GM18951 (cell line): ENCODE results near the gene KRTAP10-9.
"Not testable (repeated sequence)": the region's sequence is repeated elsewhere in the genome, so short reads cannot be mapped to it uniquely, and the experiment has no call there.

Source experiments
- POLR2A ChIP-seq: IDR thresholded peaks from 4 replicates; pipeline ENCODE4 v1.6.1; 2011; ENCODE audit warnings: mild to moderate bottlenecking; ENCODE audit not compliant: insufficient read length, insufficient read depth; ENCODE audit errors: extremely low read depth
- in situ Hi-C: fragments of 300-500 bp; cut with MboI; formaldehyde crosslinking; loops from one replicate; pipeline ENCODE4 v1.12.0; 2022; ENCODE audit warnings: low sequenced_read_pairs, mixed read lengths, inconsistent platforms; ENCODE audit not compliant: unreplicated experiment

The KRTAP10-9 gene

DNA sequence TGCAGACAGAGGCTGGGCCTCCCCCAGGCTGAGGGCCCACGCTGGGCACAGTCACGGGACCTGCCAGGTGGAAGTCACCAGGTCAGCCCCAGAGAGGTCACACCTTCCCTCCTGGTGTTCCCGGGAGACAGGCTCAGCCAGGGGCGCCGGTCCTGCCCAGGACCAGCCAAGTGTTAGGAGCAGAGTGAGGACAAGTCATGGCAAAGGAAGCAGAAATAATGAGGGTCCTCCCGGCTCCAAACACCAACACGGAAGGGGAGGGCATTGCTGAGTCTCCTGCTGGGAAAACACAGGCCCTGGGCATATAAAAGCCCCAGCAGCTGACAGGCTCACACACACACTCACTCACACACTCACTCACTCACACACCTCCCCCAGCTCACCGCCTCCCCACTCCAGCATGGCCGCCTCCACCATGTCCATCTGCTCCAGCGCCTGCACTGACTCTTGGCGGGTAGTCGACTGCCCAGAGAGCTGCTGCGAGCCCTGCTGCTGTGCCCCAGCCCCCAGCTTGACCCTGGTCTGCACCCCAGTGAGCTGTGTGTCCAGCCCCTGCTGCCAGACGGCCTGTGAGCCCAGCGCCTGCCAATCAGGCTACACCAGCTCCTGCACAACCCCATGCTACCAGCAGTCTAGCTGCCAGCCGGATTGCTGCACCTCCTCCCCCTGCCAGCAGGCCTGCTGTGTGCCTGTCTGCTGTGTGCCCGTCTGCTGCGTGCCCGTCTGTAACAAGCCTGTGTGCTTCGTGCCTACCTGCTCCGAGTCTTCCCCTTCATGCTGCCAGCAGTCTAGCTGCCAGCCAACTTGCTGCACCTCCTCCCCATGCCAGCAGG lies 10.3 kb downstream of the KRTAP10-9 start, which contains the start of gene KRTAP10-10:
KRTAP10-10 (plus strand) TSS at position 339 of the 833 bp plus-strand sequence; CDS start at position 401, 62 bp downstream.
- in situ Hi-C loops = no loop called here
- TF ChIP-seq POLR2A = no peak

DNA sequence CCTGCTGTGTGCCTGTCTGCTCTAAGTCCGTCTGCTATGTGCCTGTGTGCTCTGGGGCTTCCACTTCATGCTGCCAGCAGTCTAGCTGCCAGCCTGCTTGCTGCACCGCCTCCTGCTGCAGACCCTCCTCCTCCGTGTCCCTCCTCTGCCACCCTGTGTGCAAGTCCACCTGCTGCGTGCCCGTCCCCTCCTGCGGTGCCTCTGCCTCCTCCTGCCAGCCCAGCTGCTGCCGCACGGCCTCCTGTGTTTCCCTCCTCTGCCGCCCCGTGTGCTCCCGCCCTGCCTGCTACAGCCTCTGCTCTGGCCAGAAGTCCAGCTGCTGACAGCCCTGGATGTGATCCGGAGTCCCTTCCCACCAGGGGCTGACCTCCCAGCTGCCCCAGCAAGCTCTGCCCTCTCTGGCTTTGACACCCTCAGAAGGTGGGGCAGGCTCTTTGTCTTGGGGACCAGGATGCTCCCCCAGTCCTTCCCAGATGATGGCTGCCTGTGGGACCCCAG lies 11.0 kb downstream of the KRTAP10-9 start:
- in situ Hi-C loops = not testable (repeated sequence)

DNA sequence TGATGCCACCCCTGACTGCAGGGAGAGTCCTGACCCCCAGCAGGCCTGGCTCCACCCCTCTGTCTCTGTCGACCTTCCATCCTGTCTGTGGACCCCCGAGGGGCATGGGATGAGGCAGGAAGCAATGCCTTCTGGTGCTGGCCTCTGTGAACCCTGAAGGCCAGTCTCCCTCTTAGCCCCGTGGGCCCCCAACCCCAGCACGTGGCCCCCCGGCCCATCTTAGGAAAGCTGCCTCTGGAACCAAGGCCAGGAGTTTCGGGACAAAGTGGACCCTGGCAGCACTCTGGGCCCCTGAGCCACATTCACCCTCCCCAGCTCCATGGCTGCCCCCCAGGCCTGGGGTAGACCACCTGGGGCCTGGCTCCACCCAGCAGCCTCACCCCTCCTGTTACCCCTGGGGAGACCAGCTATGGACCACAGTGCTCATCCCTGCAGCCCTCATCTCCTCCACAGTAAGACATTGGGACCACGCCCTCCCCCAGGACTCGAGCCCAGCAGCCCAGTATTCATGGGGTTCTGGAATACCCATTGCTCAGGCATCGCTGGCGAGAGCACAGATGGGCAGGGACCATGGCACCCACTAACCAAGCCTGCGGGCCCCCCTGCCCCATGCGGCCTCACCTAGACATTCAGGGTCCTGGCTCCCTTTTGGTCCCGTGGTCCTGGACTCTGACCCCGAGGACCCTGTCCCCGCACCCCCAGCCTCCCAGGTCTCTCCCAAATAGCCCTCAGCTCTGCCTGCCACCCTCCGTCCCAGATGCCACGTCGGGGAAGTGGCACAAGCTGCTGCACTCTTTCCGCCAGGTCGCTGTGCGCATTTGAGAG lies 11.8 kb downstream of the KRTAP10-9 start:
- in situ Hi-C loops = not testable (repeated sequence)

DNA sequence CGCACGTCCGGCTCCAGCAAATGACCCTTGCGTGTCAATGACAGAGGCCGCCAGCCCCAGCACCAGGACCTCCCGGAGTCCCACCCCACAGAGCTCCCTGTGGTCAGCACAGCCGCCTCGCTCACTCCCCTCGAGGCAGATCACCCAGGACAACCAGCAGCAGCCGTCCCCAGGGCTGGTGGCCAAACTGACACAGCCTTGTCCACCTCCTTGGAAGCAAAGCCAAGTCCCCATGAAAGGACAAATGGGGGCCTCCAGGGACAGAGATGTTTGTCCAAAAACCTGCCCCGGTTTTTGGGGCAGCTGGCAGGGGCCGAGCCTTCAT lies 12.4 kb downstream of the KRTAP10-9 start:
- in situ Hi-C loops = no loop called here
- no peak for TF ChIP-seq POLR2A

DNA sequence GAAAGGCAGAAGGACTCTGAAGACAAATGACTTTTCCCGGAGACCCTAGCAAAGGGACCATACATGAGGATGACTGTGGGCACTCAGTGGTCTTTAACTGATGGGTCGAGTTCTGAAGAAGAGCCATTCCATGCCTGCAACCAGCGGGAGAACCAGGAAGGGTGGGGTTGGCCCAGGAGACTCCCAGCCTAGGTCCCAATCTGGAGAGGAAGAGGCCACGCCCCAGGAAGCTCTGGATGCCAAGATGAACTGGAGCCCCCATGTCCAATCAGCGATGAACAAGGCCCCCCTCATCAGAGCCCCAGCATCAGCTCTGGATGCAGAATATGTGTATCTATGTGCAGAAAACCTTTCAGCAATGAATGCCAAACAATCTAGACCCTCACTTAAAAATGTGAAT lies 13.9 kb downstream of the KRTAP10-9 start:
- TF ChIP-seq POLR2A = no peak
- in situ Hi-C loops = no loop called here

DNA sequence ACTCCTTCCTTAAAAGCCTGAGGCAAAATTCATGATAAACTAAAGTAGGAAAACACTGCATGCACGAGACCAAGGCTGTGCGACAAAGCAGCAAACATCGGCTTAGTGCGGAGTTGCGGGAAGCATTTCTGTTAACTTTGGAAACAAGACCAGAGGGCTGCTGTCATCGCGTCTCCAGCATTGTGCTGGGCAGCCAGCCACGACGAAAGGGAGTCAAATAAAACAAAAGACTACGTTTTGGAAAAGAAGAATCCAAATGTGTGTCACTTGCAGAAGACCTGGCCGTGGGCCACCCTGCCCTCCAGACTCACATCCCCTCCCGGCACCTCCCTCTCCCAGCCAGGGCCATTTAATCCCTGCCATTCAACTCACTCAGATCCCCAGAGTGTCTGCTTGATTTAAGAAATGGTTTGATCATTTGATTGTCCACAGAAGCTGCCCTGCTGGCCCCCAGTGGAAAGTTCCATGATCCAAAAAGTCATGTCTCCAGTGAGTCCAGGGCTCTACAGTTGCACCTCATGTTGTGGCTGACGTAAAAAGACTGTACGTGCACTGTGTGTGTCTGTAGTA lies 16.9 kb downstream of the KRTAP10-9 start:
- in situ Hi-C loops = no loop called here
- no peak for TF ChIP-seq POLR2A

DNA sequence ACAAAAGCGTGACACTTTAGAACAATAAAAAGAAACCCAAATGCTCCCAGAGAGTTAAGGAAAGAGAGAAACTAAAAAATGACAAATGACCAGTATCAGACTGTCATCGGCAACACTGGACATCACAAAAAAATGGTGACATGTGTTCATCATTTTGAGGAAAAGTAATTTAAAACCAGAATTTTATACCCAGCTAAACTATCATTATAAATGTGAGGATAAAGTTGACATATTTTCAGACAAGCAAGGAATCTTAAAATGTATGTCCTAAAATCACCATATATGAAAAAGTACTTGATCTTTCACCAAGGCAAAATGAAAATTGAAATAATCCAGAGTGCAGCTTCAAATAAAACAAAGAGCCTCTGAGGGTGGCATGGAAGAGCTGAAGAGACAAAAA lies 18.0 kb downstream of the KRTAP10-9 start:
- in situ Hi-C loops = no loop called here
- no peak for TF ChIP-seq POLR2A

DNA sequence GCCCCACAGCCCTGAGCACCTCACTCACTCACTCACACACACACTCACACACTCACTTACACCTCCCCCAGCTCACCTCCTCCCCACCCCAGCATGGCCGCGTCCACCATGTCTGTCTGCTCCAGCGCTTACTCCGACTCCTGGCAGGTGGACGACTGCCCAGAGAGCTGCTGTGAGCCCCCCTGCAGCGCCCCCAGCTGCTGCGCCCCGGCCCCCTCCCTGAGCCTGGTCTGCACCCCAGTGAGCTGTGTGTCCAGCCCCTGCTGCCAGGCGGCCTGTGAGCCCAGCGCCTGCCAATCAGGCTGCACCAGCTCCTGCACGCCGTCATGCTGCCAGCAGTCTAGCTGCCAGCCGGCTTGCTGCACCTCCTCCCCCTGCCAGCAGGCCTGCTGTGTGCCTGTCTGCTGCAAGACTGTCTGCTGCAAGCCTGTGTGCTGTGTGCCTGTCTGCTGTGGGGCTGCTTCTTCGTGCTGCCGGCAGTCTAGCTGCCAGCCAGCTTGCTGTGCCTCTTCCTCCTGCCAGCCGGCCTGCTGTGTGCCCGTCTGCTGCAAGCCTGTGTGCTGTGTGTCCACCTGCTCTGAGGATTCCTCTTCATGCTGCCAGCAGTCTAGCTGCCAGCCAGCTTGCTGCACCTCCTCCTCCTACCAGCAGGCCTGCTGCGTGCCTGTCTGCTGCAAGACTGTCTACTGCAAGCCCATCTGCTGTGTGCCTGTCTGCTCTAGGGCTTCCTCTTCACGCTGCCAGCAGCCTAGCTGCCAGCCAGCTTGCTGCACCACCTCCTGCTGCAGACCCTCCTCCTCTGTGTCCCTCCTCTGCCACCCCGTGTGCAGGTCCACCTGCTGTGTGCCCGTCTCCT lies 19.7 kb downstream of the KRTAP10-9 start, which contains the start of gene KRTAP10-11:
KRTAP10-11 (plus strand) TSS at position 49 of the 856 bp plus-strand sequence; CDS start at position 94, 45 bp downstream.
- in situ Hi-C loops = not testable (repeated sequence)

DNA sequence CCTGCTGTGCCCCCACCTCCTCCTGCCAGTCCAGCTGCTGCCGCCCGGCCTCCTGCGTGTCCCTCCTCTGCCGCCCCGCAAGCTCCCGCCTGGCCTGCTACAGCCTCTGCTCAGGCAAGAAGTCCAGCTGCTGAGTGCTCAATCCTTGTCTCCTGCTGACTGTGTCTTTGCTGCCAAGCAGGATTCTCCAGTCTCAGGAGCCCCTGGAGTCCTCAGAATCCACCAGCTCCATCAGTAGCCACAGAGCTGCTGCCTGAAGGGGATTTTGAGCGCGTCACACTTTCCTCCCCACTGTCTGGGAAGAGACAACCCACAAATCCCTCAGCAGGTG lies 20.3 kb downstream of the KRTAP10-9 start:
- in situ Hi-C loops = no loop called here

DNA sequence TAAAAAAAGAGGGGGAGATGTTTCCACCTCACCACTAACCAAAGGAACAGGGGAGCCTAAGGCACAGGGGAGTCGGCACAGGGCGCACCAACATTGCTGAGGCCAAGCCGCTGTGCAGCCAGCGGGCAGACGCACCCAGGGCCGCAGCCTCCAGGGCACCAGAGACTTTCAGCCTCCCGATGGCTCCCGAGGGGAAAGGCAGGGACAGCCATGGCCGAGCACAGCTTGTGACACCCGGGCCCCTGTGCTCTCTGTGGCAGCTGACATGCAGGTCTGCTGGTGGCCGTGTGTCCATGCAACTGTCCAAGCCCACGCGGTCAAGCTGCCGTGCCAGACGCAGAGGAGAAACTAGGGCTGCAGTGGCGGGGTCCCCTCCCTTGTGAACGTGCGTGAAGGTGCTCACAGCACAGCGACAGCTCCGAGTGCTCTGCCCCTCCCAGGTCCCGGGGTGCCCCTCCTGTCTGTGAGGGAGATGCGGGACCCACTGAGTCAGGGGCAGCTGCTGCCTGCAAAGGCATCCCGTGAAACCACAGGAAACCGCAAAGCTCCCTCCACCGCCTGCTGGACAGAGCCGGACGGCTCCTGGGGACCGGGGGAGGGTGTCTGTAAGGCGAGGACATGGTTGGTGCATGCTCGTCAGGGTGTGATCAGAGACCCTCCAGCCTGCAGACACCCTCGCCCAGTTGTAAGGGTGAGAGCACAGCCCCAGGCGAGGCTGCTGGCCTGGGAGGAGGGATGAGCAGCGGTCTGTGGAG lies 21.8 kb downstream of the KRTAP10-9 start:
- in situ Hi-C loops = no loop called here
- TF ChIP-seq POLR2A = no peak

More for the DNA sequence above, 20.3 kb downstream of the KRTAP10-9 start:
- no peak for TF ChIP-seq POLR2A

DNA sequence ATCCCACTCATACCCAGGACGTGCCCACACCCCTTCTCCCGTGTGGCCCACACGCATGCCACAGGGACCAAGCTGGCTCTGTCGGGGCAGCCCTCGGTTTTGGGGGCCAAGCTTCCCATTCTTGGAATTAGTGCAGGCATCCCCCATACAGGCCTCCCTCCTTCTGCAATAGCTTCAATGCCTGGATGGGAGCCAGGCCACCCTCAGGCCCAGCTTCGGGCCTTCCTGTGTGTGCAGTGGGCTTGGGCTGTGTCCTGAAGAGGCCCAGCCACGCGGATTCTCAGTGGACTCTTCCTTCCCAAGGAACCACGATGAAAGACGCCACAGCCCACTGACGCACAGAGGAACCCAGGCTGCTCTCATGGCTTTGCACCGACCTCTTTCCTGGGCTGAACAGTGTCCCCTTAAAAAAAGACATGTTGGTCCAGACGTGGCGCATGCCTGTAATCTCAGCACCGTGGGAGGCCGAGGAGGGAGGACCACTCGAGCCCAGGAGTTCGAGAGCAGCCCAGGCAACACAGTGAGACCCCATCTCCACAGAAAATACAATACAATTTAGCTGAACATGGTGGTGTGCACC lies 22.7 kb downstream of the KRTAP10-9 start:
- in situ Hi-C loops = no loop called here

DNA sequence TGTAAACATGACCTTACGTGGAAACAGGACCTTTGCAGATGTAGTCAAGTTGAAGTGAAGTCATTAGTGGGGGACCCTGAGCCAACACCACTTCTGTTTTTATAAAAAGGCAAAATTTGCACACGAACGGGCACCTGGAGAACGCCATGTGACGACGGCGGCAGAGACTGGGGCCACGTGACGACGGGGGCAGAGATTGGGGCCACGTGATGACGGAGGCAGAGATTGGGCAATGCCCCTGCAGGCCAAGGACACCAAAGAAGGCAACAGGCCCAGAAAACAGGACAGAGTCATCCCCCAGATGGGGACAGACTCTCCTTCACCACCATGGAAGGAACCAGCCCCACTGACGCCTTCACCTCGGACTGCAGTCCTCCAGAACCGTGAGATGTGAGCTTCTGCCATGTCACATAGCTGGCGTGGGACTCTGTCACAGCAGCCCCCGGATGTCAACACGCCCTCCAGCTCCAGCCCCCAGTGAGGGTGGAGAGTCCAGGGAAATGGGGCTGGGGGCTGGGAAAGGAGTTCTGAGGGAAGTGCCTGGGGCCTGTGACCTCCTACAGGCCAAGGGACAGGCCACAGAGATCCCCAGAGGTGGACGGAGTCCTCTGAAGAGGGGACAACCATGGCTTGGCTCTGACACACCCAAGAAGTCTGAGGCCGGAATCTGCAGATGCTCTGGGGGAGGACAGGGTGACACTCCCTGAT lies 23.5 kb downstream of the KRTAP10-9 start:
- TF ChIP-seq POLR2A = no peak
- in situ Hi-C loops = no loop called here

More for the DNA sequence above, 22.7 kb downstream of the KRTAP10-9 start:
- TF ChIP-seq POLR2A = no peak
